H7 (cell line): ENCODE data around the gene FRMD6. TPM values are rescaled to one million over a fixed set of nuclear protein-coding genes. Genes with fewer than 3 reads are reported as not detected.

ENCODE experiments used
- DNase-seq: peaks from one replicate; pipeline ENCODE4 v3.0.0; 2012
- H3K27me3 ChIP-seq: 2 replicates; pipeline ENCODE4 v1.6.0; 2011; ENCODE audit warnings: mild to moderate bottlenecking, low read length; ENCODE audit not compliant: control insufficient read depth, insufficient read depth
- H3K36me3 ChIP-seq: replicated peaks from 2 replicates; pipeline ENCODE4 v1.5.1; 2011; ENCODE audit warnings: low read length; ENCODE audit not compliant: control insufficient read depth, insufficient read depth
- H3K4me3 ChIP-seq: 2 replicates; pipeline ENCODE4 v1.5.1; 2011; ENCODE audit warnings: low read depth, mild to moderate bottlenecking, control low read depth, low read length, moderate library complexity; ENCODE audit not compliant: insufficient read depth
- total RNA-seq: library from RNA; depleted of rRNA; stranded (reverse); fragments of >200 nt; shearing (Covaris generic); gene quantifications from 2 replicates; pipeline ENCODE4 v1.2.3, GENCODE V29; 2014; rRNA removed

Gene FRMD6
- 17.4 TPM in 2 replicates for total RNA-seq

DNA sequence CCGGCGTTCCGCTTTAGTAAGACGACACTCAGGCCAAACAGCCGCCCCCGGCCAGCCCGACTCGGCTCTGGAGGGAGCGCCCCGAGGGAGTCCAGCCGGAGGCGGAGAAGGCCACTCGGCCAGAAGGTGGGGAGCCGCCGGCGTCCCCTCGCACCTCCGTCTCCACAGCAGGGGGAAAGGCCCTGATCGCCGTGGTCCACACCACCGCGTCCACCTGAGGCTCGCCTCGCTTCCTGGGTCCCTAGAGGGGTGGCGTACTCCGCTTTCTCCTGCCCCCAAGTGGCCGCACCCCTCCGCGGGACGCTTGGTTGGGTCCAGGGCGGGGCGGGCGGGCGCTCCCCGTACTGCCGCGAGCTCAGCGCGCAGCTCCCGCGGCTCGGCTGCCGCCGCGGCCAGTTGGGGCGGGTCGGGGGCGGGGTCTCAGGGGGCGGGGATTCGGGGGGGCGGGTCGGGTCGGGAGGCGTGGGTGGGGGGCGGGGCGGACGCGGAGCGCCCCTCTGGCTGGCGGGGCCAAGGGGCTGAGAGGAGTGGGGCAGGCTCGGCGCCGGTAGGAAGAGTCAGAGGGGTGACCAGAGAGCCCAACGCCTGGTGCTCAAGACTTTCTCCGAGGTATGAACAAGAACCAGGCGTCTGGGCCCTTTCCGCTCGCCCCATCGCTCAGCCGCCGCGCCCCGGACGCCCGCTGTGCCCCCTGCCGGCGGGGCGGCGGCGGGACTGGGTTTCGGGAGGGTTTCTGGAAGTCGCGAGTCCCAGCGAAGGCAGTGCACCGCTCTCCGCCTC, at the start of gene FRMD6:
Gene FRMD6, plus strand, starts transcription at position 523 of the 780 bp plus-strand sequence. CDS start 37,927 bp downstream, outside the sequence.
- Histone ChIP-seq H3K27me3 (no peaks in the 10 kb centered on the region), H3K36me3 (no peaks in the 10 kb centered on the region), H3K4me3 (peak within 1 kb of the TSS; percentile 84)
- DNase-seq = peak; percentile 95

DNA sequence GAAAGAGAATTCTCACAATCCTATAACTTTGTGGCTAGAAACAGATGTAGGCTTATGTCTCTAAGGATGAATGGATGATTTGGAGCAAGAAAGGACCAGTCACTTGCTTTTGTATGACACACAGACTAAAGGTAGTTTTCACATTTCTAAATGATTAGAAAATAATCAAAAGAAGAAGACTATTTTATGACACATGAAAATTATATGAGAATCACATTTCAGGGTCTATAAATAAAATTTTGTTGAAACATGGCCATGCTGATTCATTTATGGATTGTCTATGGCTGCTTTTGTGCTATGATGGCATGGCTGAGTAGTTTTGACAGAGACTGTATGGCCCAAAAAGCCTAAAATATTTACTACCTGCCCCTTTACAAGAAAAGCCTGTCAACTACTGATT, 49.4 kb upstream of the FRMD6 start:
- no peak for DNase-seq
- H3K4me3 ChIP-seq = no peak overlapping the region
- no peaks in the 10 kb centered on the region for H3K27me3 ChIP-seq
- no peaks in the 10 kb centered on the region for H3K36me3 ChIP-seq

DNA sequence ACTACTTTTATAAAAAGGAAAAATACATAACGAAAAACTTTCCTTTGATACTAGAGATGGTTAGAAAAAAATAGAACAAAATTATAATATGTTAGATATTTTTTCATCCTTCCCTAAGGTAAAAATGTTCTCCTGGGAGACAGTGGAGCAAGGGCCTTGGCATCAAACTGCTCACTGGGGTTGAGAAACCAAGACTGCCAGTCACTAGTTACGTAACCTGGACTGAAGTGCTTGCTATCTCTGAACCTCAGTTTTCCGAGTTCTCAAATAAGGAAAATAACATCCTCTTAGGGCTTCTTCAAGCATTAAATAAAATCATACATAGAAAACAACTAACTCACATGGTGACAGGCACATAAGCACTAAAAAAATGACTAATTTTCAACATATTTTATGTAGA, 48.2 kb upstream of the FRMD6 start:
- Histone ChIP-seq H3K27me3 (no peaks in the 10 kb centered on the region), H3K36me3 (no peaks in the 10 kb centered on the region), H3K4me3 (no peak overlapping the region)
- no peak for DNase-seq

- no peak overlapping the region for H3K4me3 ChIP-seq
- DNase-seq = no peak
- no peaks in the 10 kb centered on the region for H3K27me3 ChIP-seq
- no peaks in the 10 kb centered on the region for H3K36me3 ChIP-seq
Observed at GRCh38 chr14:51604073-51604472, 47.6 kb upstream of the FRMD6 start.

DNA sequence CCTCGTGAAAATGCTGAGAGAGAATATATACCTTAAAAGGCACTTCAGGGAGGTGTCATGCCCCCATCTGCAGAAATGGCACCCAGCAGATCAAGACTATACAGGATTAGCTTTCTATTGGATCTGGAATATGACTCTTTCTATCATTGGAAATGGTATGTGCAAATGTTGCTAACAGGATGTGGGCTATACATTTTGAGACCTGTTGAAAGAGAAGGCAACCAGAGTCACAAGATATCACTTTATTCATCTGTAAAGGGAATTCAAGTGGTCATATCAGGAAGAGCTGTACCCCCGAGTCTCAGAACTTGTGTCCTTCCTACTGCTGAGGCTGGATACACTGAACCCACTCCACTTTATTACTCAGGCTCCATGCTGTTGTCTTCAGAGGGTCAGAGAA, 46.1 kb upstream of the FRMD6 start:
- no peaks in the 10 kb centered on the region for H3K36me3 ChIP-seq
- no peak for DNase-seq
- H3K27me3 ChIP-seq = no peaks in the 10 kb centered on the region
- H3K4me3 ChIP-seq = no peak overlapping the region

DNA sequence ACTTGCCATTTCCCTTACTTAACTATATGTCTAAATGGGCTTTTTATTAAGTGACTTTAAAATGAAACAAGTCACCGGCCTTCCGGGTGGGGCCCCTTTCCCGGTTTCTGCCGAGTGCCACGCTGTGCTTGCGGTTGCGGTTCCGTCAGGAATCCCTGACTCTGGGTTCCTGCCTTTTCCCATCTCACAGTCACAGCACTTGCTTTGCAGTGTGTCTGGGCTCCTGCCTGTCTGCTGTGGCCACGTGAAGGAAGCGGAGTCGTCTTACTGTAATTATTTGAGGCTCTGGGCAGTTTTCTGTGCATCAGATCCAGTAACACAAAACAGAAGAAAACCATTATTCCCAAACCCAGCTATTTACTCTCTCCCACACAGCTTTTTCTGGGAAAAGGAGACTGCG, 44.0 kb upstream of the FRMD6 start:
- Histone ChIP-seq H3K27me3 (no peaks in the 10 kb centered on the region), H3K4me3 (no peak overlapping the region), H3K36me3 (no peaks in the 10 kb centered on the region)
- DNase-seq = no peak

DNA sequence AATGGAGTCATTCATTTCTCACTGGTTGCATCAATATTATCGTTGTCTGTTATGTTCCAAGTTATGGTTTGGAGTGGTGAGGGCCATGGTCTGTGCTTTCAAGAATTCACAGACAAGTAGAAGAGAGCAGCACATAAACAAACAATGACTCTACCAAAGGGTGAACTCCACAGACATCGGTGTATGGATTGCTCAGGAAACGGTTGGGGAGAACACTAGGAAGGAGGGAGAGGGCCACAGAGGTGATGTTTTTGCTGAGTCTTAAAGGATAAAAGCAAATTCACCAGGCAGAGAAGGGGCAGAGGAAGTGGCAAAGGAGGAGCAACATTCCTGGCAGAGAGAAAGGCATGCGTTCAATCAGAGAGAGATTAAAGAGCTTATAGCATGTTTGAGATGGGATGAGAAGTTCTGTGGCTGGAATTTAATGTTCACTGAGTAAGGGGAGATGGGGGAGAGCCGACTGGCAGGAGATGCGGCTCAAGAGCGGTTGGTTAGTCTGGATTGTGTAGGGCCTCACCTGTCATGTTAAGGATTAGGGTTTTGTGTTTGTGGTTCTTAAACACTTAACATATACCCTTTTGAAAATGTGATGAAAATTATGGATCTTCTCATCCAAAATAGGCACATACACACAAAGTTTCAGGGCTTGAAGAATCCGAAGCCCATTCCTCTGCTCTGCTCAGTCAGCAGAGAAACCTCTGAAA, 42.3 kb upstream of the FRMD6 start:
- Histone ChIP-seq H3K36me3 (no peaks in the 10 kb centered on the region), H3K4me3 (no peak overlapping the region), H3K27me3 (no peaks in the 10 kb centered on the region)
- no peak for DNase-seq

DNA sequence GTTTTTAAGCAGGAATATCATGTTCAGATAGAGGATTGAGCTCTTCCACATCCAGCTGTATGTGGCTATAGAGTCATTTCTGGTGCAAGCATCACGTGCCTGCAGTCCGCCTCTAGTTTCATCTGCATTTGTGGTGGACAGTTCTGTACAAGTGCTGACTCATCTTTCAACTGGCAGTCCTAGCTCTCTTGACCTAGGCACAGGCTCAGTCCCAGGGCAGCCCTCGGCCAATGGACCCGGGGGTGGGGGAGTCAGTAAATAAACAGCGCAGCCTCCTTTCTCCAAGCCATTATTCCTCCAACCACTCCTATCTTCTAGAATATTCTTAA, 41.8 kb upstream of the FRMD6 start:
- H3K36me3 ChIP-seq = no peaks in the 10 kb centered on the region
- H3K4me3 ChIP-seq = no peak overlapping the region
- H3K27me3 ChIP-seq = no peaks in the 10 kb centered on the region
- no peak for DNase-seq

DNA sequence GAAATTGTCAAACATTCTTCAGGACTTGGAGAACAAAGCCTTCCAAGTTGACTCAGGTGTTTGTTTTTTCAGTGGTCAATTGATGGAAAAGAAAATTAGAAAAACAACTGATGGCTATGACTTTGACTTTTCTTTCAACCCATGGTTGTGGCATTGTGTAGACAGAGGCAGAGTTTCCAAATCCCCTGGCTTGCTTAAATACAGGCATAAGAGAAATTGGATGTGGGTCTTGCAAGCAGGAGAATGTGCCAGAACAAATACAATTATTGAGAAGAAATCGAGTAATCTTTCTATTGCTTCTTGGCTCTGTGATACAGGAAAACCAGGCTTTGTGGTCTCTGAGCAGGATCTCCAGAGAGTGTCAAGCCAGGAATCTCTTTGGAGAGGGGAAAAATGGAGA, 40.9 kb upstream of the FRMD6 start:
- no peak for DNase-seq
- Histone ChIP-seq H3K4me3 (no peak overlapping the region), H3K27me3 (no peaks in the 10 kb centered on the region), H3K36me3 (no peaks in the 10 kb centered on the region)

GRCh38 chr14:51612449-51612848, 39.3 kb upstream of the FRMD6 start:
- H3K4me3 ChIP-seq = no peak overlapping the region
- no peaks in the 10 kb centered on the region for H3K27me3 ChIP-seq
- no peak for DNase-seq
- H3K36me3 ChIP-seq = no peaks in the 10 kb centered on the region

DNA sequence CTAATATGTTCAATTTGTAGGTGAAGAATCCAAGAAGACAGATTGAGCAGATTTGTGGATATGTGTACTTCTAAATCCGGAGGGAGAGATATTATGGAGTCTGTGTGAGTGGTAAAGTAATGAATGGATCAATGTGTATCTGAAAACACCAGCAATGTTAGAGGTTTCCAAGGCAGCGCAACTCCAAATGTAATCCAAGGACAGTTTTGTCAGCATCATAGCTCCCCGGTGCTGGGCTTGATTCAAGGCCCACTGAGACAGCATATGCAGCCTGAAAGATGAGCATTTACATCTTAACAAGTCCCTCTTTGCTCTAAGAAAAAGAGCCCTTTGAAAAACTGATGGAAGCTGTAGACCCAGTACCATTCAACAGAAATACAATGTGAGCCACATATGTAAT, 38.3 kb upstream of the FRMD6 start:
- Histone ChIP-seq H3K27me3 (no peaks in the 10 kb centered on the region), H3K4me3 (no peak overlapping the region), H3K36me3 (no peaks in the 10 kb centered on the region)
- no peak for DNase-seq

DNA sequence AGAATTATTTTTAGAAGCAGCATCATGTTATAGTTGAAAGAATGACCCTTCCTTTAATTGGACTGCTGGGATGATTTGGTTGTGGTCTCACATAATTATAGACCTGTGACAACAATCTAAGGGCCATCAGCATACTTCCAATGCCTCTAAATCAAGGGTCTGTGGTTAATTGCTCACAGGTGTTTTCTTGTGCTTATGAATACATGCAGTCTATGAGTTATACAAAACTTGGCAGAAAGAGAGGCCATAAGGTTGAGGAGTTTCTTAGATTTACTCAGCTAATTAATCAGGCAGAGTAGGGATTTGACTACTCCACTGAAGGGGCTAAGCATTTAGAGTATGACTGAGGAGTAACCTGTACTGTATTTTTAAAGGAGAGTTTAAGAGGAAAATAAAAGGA, 37.0 kb upstream of the FRMD6 start:
- Histone ChIP-seq H3K36me3 (no peaks in the 10 kb centered on the region), H3K27me3 (no peaks in the 10 kb centered on the region), H3K4me3 (no peak overlapping the region)
- no peak for DNase-seq

GRCh38 chr14:51616256-51616655, 35.5 kb upstream of the FRMD6 start:
- DNase-seq = no peak
- Histone ChIP-seq H3K27me3 (no peaks in the 10 kb centered on the region), H3K36me3 (no peaks in the 10 kb centered on the region), H3K4me3 (no peak overlapping the region)

- Histone ChIP-seq H3K27me3 (no peaks in the 10 kb centered on the region), H3K4me3 (no peak overlapping the region), H3K36me3 (no peaks in the 10 kb centered on the region)
- no peak for DNase-seq
Observed at GRCh38 chr14:51616724-51617409, 34.8 kb upstream of the FRMD6 start.

- Histone ChIP-seq H3K27me3 (no peaks in the 10 kb centered on the region), H3K36me3 (no peaks in the 10 kb centered on the region), H3K4me3 (no peak overlapping the region)
- DNase-seq = no peak
Observed at GRCh38 chr14:51619561-51619960, 32.1 kb upstream of the FRMD6 start.
